Keratinocyte (primary cell): ENCODE measurements around the gene AKNA.

ENCODE experiments used
- EZH2 ChIP-seq: IDR thresholded peaks from one replicate; pipeline ENCODE4 v1.6.1; 2012; ENCODE audit warnings: inconsistent platforms, mild to moderate bottlenecking, low read length, moderate library complexity
- TF ChIP-seq, protein P1 (sequence below), 3 experiments: IDR thresholded peaks in 1 of 3; conservative IDR thresholded peaks in 1 of 3; optimal IDR thresholded peaks in 1 of 3; 2 replicates in 2 of 3; 3 replicates in 1 of 3; pipeline versions ENCODE3 to v1.5.1; 2011; ENCODE audit warnings: low read length in 3 of 3, mild to moderate bottlenecking in 3 of 3, moderate library complexity in 2 of 3, control low read depth in 1 of 3, inconsistent platforms in 1 of 3; ENCODE audit not compliant: insufficient read depth in 2 of 3; ENCODE audit errors: extremely low read depth in 1 of 3

DNA sequence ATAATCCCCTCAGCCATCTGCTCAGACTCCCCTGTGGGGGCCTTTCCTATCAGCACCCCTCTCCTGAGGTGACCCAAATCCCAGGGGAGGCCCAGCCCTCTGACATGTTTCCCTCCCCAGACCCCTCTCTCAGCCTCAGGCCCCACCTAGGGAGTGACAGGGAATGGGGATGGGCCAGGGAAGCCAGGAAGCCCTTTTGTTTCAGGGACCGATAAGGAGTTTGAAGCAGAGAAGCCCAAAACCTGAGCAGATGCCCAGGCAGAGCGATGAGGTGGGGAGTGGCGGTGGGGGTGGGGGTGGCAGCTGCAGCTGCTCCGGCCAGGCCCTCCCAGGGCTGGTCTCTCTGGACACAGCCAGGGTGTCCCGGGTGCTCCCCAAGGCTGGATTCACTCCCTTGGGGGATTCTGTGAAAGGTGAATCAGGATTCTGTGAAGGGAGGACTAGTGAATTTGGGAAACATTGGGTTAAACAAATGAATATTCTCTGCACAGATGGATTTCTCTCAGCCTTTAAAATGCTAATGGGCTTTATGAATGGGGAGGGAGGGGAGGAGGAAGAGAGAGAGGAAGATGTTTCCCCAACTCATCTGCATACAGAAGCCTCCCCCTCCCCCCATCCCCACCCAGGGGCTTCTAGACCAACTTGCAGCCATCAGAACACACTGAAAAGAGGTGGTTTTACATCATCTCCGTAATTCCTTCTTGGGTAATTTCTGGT lies 17.4 kb downstream of the AKNA start:
- TF ChIP-seq, protein P1, sequence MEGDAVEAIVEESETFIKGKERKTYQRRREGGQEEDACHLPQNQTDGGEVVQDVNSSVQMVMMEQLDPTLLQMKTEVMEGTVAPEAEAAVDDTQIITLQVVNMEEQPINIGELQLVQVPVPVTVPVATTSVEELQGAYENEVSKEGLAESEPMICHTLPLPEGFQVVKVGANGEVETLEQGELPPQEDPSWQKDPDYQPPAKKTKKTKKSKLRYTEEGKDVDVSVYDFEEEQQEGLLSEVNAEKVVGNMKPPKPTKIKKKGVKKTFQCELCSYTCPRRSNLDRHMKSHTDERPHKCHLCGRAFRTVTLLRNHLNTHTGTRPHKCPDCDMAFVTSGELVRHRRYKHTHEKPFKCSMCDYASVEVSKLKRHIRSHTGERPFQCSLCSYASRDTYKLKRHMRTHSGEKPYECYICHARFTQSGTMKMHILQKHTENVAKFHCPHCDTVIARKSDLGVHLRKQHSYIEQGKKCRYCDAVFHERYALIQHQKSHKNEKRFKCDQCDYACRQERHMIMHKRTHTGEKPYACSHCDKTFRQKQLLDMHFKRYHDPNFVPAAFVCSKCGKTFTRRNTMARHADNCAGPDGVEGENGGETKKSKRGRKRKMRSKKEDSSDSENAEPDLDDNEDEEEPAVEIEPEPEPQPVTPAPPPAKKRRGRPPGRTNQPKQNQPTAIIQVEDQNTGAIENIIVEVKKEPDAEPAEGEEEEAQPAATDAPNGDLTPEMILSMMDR (optimal IDR thresholded peaks at IDR 0.05 in 1 of 3, IDR thresholded peaks at IDR 0.05 in 1 of 3, conservative IDR thresholded peaks at IDR 0.05 in 1 of 3; ENCODE audit: extremely low read depth in 1 of 3, insufficient read depth in 2 of 3, low read length in 3 of 3): no peak
- TF ChIP-seq EZH2: no peak
